ENCODE results near the gene RASA4.
"Not testable (repeated sequence)": the region's sequence is repeated elsewhere in the genome, so short reads cannot be mapped to it uniquely, and the experiment has no call there.

RASA4 gene

DNA sequence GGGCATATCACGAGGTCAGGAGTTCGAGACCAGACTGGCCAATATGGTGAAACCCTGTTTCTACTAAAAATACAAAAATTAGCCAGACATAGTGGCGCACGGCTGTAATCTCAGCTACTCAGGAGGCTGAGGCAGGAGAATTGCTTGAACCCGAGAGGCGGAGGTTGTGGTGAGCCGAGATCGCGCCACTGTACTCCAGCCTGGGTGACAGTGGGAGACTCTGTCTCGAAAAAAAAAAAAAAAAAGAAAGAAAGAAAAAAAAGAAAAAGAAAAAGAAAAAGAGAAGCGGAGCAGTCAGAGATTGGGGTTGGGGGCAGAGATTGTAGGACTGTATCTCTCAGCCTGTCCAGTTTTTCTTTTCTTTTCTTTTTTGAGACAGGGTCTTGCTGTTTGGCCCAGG lies 73.8 kb downstream of the RASA4 start:
- DNase-seq (ENCODE audit: low spot score), result not testable (repeated sequence)

DNA sequence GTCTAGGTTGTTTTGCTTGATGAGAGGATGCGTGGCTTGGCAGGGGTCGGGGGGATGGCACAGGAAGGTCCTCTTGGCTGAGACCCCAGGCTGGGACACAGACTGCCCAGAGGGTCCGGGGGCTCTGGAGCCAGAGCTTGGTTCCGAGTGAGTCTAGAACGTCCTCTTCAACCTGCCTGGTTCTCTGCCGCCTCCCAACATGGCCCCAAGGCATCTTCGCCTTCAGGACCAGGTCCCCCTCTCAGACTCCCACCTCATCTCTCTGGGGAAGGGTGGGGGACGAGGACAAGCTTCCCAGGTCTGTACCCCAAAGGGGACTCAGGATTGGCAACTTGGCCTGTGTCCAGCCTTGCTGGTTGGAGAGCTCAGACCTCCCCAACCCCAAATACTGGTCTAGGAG lies 74.5 kb downstream of the RASA4 start:
- not testable (repeated sequence) for DNase-seq (ENCODE audit: low spot score)

DNA sequence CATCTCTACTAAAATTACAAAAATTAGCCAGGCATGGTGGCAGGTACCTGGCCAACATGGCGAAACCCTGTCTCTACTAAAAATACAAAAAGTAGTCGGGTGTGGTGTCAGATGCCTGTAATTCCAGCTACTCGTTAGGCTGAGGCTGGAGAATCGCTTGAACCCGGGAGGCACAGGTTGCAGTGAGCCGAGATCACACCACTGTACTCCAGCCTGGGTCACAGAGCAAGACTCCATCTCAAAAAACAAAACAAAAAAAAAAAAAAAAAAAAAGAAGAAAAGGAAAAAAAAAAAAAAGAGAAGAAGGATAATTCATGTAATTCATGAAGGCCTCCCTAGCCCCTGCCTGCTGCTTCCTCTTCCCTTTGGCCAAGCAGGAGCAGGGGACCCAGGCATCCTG lies 76.0 kb downstream of the RASA4 start:
- not testable (repeated sequence) for DNase-seq (ENCODE audit: low spot score)

DNA sequence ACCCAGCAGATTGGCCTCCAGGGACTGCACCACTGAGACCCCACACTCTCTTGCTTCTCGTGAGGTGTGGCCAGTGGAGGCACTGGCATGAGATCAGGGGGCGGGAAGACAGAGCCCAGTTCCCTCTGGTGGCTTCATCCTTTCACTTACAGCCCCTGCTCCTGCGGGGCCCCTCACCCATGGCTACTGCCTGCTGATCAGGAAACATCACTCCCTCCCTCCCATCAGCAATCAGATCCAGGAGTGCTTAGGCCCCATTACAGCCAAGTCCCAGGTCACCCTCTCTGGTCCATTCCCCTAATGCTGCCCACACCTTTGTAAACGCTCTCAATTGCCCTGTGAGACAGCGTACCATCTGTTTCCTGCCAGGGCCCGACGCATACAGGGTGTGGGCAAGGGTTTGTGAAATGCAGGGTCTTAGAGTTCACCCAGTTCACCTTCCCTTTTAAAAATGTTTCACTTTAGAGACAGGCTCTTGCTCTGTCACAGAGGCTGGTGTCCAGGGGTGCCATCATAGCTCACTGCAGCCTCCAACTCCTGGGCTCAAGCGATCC lies 81.4 kb downstream of the RASA4 start:
- not testable (repeated sequence) for DNase-seq (ENCODE audit: low spot score)

DNA sequence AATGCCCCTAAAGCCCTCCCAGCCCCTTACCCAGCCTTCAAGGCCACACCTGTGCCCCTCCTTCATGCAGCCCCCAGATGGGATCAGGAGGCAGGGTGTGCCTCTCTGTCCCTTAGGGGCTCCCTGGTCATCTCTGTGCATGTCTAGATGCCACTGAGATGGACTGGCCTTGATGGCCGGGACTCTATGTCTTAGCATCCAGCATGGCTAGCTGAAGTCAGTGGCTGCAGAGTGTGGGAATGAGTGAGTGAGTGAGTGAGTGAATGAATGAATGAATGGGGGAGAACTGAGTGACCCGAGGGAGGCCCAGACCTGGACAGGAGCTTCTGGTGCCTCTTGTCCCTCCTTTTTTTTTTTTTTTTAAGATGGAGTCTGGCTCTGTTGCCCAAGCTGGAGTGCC lies 84.4 kb downstream of the RASA4 start:
- not testable (repeated sequence) for DNase-seq (ENCODE audit: low spot score)

DNA sequence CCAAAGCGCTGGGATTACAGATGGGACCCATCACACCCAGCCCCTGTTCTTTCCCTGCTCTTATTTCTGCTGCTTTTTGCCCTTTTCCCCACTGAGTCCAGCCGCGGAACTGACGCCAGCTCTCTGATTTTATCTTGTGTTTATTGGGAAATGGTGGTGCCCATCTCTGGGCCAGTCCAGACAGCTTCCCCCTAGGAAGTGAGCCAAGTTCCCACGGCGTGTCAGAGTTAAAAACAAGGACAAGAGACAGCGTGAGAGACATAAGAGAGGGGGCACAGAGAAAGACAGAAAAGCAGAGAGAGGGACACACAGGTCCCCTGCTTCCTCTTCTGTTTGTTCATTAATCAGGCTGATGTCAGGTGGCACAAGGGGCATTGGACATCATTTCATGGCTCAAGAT lies 85.0 kb downstream of the RASA4 start:
- DNase-seq (ENCODE audit: low spot score), result not testable (repeated sequence)

DNA sequence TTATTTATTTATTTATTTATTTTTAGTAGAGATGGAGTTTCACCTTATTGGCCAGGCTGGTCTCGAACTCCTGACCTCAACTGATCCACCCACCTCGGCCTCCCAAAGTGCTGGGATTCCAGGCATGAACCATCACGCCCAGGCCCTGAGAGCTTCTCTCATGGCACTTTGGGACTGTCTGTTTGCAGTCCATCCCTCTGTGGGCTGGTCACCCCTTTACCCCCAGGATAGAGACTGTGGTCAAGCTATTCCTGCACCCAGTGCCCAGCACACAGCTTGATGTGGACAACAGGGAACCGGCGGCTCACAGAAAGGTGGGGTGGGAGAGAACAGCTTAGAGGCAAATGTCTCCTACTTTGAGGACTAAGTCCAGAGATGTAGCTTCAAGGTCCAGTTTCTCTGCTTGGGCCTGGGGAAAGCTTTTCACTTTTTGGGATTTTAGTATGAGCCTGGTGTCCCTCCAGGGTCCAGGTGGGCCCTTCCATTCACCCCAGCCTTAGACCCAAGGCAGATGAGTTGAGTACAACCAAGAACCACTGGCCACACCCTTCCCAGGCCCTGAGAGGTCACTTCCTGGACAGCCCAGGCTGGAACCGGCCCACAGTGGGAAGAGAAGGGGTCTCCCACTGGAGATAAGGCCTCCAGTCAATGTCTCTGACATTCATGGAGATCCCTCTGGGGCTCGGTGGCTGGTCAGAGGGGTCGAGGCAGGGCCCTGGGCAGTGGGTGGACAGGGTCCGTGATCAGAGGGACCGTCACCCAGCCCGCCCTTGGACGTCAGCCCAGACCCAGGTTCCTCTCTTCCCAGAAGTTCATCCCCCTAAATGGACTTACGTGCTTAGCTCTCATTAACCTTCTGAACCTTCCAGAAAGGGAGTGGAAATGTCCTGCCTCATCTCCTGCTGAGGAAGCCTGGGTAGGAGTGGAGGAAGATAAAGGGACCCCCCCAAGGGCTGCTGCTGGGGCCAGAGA lies 88.4 kb downstream of the RASA4 start:
- not testable (repeated sequence) for DNase-seq (ENCODE audit: low spot score)

DNA sequence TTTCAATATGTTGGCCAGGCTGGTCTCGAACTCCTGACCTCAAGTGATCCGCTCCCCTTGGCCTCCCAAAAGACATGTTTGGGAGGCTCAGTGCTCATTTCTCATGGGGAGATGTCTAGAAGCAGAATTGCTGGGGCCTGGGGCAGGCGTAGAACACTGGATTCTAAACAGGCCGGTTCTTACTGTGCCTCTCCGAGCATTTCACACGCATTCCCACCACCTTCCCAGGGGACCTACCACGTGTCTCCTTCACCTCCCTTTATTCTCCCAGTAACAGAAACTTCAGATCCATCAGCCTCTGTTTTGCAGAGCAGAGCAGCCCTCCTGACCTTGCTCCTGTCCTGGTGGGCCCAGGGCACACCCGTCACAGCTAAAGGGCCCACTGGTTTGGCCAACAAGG lies 89.4 kb downstream of the RASA4 start:
- DNase-seq (ENCODE audit: low spot score), result not testable (repeated sequence)

DNA sequence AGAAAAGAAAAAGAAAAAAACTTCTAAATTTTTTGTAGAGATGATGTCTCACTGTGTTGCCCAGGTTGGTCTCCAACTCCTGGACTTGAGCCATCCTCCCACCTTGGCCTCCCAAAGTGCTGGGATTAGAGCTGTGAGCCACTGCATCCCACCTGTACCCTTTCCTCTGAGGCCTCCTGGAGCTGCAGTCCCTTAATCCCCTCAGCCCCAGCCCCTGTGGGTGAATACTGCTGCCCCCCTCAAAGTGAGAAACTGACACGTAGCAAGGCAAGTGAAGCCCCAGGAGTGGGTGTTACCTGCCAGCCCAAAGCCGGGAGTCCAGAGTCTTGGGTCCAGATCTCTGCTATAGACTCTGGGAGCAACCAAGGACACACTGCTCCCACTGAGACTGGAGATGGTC lies 91.8 kb downstream of the RASA4 start:
- not testable (repeated sequence) for DNase-seq (ENCODE audit: low spot score)

Measured in globus pallidus (tissue), 1 donor.